ENCODE measurements around the gene ZBTB7A.
A peak's percentile ranks its signal among the peaks of the same experiment; 100 is the strongest.

ZBTB7A gene

GRCh38 chr19:4094291-4094690, 27.6 kb upstream of the ZBTB7A start:
- DNase-seq (ENCODE audit: low read depth in 2 of 2) = no peak

DNA sequence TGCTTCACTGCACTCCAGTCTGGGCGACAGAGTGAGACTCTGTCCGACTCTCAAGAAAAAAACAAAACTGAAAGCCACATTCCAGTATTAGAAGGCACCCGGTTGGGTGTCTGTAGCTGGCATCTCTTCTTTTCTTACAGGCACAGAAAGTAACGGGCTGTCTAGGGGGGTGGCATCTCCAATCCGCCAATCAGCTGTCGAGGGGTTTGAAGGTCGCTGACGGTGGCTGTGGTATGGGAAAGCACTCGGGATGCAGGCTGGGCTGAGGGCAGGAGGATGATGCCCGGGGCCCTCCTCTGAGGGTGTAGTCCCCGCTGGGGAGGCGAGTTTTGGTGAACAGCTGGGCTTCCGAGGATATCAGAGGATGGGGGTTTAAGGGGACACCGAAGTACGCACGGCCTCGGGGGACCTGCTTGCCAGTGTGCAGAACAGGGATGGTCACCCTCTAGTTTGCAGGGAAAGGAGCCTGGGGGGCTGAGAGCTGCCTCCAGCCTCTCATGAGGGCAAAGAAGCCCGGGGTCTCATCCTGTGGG, 27.0 kb upstream of the ZBTB7A start:
- DNase-seq (ENCODE audit: low read depth in 2 of 2) = no peak

- no peak for DNase-seq (ENCODE audit: low read depth in 2 of 2)
Measured at GRCh38 chr19:4090356-4091220, 23.9 kb upstream of the ZBTB7A start.

GRCh38 chr19:4089946-4090345, 23.2 kb upstream of the ZBTB7A start:
- DNase-seq (ENCODE audit: low read depth in 2 of 2) = no peak

DNA sequence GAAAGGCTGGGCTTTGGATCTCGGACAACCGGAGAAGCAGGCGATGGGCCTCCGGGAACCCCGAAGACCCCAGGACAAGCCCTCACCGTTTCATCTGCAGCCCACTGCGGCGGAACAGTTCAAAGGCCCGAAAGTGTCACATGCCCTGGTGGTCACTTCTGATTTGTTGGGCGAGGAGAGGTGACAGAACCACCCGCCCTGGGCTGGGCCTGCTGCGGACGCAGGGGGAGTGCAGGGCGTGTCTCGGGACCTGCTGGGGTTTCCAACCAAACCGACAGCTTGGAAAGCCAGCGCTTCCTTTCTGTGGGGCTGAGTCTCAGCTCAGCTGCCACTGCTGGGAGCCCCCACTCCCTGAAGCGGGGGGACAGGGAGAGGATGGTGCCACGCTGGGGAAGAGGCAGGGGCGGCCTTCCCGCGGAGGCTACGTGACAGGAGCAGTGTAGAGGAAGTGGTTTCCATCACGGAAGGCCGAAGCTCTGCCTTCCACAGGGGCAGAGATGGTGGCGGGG, 22.8 kb upstream of the ZBTB7A start:
- DNase-seq (ENCODE audit: low read depth in 2 of 2) = peak; percentile 63 to 68

GRCh38 chr19:4088975-4089374, 22.3 kb upstream of the ZBTB7A start:
- DNase-seq (ENCODE audit: low read depth in 2 of 2) = peak in 1 of 2 donors; percentile 18

- DNase-seq (ENCODE audit: low read depth in 2 of 2) = no peak
Measured at GRCh38 chr19:4087787-4088679, 21.3 kb upstream of the ZBTB7A start.

GRCh38 chr19:4086411-4086867, 19.7 kb upstream of the ZBTB7A start:
- no peak for DNase-seq (ENCODE audit: low read depth in 2 of 2)

- no peak for DNase-seq (ENCODE audit: low read depth in 2 of 2)
Measured at GRCh38 chr19:4084547-4084877, 17.8 kb upstream of the ZBTB7A start.

- DNase-seq (ENCODE audit: low read depth in 2 of 2) = no peak
Measured at GRCh38 chr19:4083677-4084546, 17.2 kb upstream of the ZBTB7A start.

DNA sequence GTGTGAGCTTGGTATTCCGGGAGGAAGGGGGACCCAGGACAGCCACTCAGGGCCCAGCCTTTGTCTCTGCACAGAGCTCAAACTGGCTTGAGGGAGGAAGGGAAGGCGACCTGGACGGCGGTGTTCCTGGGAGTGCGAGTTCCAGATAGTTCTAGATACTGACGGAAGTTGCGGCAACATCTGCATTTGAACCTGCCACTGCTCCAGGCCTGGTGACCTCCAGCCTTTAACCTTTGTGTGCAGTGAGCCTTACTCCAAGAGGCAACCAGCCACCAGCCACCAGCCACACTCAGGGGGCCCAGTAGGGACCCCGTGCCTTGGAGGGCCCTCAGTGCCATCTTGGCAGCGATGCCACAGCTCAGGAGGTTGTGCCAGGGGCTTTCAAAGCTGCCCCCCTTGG, 15.5 kb upstream of the ZBTB7A start:
- no peak for DNase-seq (ENCODE audit: low read depth in 2 of 2)

- DNase-seq (ENCODE audit: low read depth in 2 of 2) = no peak
Measured at GRCh38 chr19:4081441-4082129, 14.9 kb upstream of the ZBTB7A start.

DNA sequence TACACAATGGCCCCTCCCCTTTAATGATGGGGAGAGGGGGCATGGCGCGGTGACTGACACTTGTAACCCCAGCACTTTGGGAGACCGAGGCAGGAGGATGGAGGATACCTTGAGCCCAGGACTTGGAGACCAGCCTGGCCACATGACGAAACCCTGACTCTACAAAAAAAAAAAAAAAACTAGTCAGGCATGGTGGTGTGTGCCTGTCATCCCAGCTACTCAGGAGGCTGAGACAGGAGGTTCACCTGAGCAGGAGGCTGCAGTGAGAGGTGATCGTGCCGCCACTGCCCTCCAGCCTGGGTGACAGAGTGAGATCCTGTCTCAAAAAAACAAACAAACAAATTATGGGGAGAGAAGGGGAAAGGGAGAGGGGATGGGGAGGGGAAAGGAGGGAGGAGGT, 13.8 kb upstream of the ZBTB7A start:
- no peak for DNase-seq (ENCODE audit: low read depth in 2 of 2)

DNA sequence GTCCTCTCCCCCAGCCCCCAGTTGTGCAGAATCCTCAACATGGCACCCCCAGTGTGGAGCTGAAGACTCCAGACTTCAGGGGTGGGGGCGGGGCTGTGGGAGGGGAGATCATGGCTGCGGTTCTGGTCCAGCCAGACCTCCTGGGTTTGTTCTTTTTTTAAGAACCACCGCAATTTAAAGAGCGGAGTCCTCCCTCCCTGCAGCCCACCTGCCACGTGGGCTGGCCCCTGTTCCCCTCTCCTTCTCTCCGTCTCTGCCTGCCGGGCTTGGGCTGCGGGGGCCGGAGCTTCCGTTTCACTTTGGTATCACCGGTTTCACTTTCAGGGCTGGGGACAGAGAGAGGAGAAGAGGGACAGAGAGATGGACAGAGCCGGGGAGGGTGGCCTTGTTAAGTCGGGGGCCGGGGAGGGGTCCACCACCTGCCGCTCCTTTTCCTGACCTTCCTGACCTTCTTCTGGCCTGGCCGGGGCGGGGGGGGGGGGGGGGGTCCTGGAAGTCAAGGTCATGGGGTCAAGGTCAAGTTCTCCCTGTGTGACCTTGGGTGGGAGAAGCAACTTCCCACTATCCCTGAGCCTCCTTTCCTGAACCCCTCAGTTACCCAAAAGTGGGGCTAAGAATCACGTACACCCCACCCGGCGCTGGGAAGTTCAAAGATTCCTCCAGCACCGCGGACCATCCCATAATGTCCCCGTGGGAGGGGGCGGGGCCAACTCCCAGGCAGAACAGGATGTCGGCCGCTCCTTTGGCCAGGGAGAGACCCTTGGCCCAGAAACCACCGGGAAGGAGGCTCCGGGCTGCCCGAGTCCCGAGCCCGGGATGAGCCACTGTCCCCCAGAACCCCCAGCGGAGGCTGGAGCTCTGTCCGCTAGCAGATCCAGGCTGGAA, 11.3 kb upstream of the ZBTB7A start:
- no peak for DNase-seq (ENCODE audit: low read depth in 2 of 2)

DNA sequence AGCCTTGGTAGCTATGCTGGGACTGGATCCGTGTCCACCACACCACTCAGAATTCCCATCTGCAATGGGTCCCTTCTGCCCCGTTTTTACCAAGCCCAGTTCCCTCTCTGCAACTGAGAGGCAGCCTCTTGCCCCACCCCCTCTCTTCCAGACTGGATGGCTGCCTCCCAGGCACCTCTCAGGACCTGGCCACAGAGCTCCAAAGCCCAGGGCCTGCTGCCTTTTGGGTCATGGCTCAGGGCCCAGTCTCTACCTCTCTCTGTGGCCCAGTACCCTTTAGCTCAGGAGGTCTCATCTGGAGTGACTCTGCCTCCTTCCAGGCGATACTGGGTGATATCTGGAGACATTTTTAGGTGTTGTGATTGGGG, 10.3 kb upstream of the ZBTB7A start:
- DNase-seq (ENCODE audit: low read depth in 2 of 2) = no peak

- DNase-seq (ENCODE audit: low read depth in 2 of 2) = no peak
Measured at GRCh38 chr19:4075373-4075772, 8.7 kb upstream of the ZBTB7A start.

DNA sequence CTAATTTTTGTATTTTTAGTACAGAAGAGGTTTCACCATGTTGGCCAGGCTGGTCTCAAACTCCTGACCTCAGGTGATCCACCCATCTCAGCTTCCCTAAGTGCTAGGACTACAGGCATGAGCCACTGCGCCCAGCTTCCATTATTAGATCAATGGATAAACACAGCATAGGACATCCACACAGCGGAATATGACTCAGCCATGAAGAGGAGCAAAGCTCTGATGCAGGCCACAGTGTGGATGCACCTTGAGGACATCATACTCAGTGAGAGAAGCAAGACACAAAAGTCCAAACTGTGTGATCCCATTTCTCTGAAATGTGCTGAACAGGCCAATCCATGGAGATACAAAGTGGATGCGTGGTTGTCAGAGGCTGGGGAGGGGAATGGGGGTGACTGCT, 4.9 kb upstream of the ZBTB7A start:
- DNase-seq (ENCODE audit: low read depth in 2 of 2) = no peak

GRCh38 chr19:4069331-4069959, 2.7 kb upstream of the ZBTB7A start:
- DNase-seq (ENCODE audit: low read depth in 2 of 2) = no peak

Data from stimulated activated CD8-positive, alpha-beta memory T cell treated with anti-CD3 and anti-CD28 coated beads, Interleukin-15, amount 100 ng/mL, for 48 hours (primary cell).